ENCODE measurements around the gene RPL7L1.
A peak's percentile ranks its signal among the peaks of the same experiment; 100 is the strongest.

Gene RPL7L1
- long read RNA-seq, full-length matches to known transcripts, result 262 of 488 reads
- long read RNA-seq, partial matches to known transcripts, result 174 of 488 reads
- long read RNA-seq, other reads (novel, unspliced or antisense), result 52 of 488 reads

DNA sequence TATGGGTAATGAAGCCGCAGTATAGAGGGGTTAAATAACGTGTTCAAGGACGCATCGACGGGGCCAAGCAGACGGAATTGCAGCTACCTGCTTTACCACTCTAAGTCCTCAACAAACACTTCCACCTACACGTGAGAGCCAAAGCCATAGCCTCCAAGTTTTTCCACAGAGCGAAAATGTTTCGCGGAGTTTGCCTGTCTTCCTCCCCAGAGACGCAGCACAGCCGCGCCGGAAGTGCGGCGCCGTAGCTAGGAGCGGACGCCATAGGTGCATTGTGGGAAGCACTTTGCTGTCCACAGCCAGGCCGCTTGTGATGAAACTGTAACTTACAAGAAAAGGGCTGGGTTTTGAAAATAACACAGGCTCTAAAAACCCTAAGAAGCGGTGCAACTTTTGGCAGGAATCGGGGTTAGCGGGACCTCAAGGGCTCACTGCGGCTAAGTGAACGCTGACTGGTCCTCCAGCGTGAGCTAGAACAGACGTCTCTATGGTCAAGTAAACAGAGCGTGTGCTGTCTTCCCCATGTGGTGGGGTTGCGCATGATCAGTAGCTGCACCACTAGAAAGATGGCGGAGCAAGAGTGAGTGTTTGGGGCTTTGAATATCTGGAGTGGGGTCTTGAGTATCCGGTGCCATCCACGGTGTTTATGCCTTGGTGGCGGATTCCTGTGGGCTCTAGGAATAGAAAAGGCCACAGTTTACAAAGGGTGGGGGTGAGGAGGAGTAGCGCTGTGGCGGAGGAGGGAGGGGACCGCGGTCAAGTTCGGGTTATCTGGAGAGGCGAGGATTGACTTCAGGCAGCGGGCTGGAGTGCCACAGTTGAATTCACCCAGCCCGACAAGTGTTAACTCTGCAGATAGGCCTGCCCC is at the start of gene RPL7L1:
RPL7L1 (plus strand) TSS at position 245 of the 868 bp plus-strand sequence; CDS start at position 540, 295 bp downstream.
- H3K4me3 ChIP-seq (replicated peaks; ENCODE audit: insufficient read depth, low read length), result peak within 1 kb of the TSS; percentile 78
- no peaks in the 10 kb centered on the region for H3K27me3 ChIP-seq (ENCODE audit: insufficient read depth, poor library complexity, severe bottlenecking)
- TF ChIP-seq SPI1 (IDR thresholded peaks at IDR 0.05; ENCODE audit: borderline replicate concordance, low read depth) (peak; percentile 42; the same call in 1 of the 2 replicates), CTCF (IDR thresholded peaks at IDR 0.05; ENCODE audit: insufficient read depth, low read length) (no peak), REST (IDR thresholded peaks at IDR 0.05; ENCODE audit: insufficient replicate concordance, low read depth) (peak; percentile 80), GABPA (IDR thresholded peaks at IDR 0.05; ENCODE audit: low read depth) (peak; percentile 77; the same call in 1 of the 2 replicates), POLR2AphosphoS5 (IDR thresholded peaks at IDR 0.05; ENCODE audit: low read depth) (peak; percentile 96)
- peak; percentile 82 to 92 for DNase-seq (ENCODE audit: low read depth in 1 of 2, low spot score in 1 of 2)
- peak within 1 kb of the TSS; percentile 98 for H3K27ac ChIP-seq (replicated peaks)

- no peak for DNase-seq (ENCODE audit: low read depth in 1 of 2, low spot score in 1 of 2)
- Histone ChIP-seq H3K27me3 (ENCODE audit: insufficient read depth, poor library complexity, severe bottlenecking) (no peaks in the 10 kb centered on the region), H3K27ac (replicated peaks) (no peak overlapping the region), H3K4me3 (replicated peaks; ENCODE audit: insufficient read depth, low read length) (no peak overlapping the region)
- TF ChIP-seq POLR2AphosphoS5 (IDR thresholded peaks at IDR 0.05; ENCODE audit: low read depth), result no peak
- no peak for TF ChIP-seq SPI1 (IDR thresholded peaks at IDR 0.05; ENCODE audit: borderline replicate concordance, low read depth)
Measured at GRCh38 chr6:42831237-42831636, 48.2 kb upstream of the RPL7L1 start.

DNA sequence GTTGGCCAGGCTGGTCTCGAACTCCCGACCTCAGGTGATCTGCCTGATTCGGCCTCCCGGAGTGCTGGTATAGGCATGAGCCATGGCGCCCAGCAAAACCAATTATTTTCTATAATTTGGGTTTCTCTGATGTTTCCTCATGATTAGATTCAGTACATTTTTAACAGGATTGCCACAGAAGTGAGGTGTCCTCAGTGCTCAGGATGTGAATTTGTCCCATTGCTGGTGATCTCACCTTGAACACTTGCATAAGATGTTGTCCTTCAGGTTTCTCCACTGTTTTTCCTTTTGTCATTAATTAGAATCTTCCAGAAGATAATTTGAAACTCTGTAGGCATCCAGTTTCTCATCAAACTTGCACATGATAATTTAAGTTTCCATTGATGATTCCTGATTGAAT is 45.4 kb upstream of the RPL7L1 start:
- TF ChIP-seq CTCF (IDR thresholded peaks at IDR 0.05; ENCODE audit: insufficient read depth, low read length), result no peak
- no peak overlapping the region for H3K4me3 ChIP-seq (replicated peaks; ENCODE audit: insufficient read depth, low read length)
- H3K27me3 ChIP-seq (ENCODE audit: insufficient read depth, poor library complexity, severe bottlenecking), result no peaks in the 10 kb centered on the region
- no peak for DNase-seq (ENCODE audit: low read depth in 1 of 2, low spot score in 1 of 2)
- no peak overlapping the region for H3K27ac ChIP-seq (replicated peaks)

DNA sequence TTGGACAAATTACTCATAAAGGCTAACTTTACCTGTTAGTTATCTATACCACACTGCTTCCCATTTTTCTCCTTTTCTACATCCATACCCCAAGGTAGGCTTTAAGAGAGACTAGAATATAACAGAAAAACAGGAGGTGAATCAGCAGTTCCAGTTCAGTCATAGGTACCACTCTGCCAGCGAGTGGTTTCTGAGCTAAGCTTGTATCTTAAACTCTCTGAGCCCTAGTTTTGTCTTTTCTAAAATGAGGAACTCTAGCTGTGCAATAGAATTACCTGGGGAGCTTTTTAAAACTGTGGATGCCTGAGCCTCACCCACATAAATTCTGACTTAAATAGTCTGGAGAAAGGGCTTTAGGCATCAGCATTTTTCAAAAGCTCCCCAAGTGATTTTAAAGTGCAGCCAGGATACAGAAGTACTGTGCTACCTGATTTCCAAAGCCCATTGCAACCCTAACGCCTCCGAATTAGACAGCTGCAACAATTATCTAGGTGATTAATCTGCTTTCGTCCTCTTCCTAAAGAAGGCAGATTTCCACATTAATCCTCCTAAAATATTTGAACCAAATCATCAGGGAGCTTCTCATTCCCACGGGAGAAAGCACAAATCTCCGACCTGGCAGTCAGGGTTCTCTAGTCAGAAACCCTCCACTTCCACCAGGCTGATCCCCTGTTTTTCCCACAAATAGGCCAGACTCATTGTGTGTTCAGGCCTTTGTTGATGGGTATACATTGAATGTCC is 37.4 kb upstream of the RPL7L1 start:
- TF ChIP-seq POLR2AphosphoS5 (IDR thresholded peaks at IDR 0.05; ENCODE audit: low read depth) (no peak), SPI1 (IDR thresholded peaks at IDR 0.05; ENCODE audit: borderline replicate concordance, low read depth) (peak; percentile 43; the same call in 1 of the 2 replicates), REST (IDR thresholded peaks at IDR 0.05; ENCODE audit: insufficient replicate concordance, low read depth) (no peak)

More for the DNA sequence above, 37.4 kb upstream of the RPL7L1 start:
- H3K4me3 ChIP-seq (replicated peaks; ENCODE audit: insufficient read depth, low read length), result no peak overlapping the region
- no peaks in the 10 kb centered on the region for H3K27me3 ChIP-seq (ENCODE audit: insufficient read depth, poor library complexity, severe bottlenecking)
- DNase-seq (ENCODE audit: low read depth in 1 of 2, low spot score in 1 of 2), result no peak
- H3K27ac ChIP-seq (replicated peaks), result no peak overlapping the region
